ENCODE measurements around the gene GPRASP2.

GRCh38 chrX:102694749-102695148, 17.5 kb upstream of the GPRASP2 start:
- TF ChIP-seq, protein P1, sequence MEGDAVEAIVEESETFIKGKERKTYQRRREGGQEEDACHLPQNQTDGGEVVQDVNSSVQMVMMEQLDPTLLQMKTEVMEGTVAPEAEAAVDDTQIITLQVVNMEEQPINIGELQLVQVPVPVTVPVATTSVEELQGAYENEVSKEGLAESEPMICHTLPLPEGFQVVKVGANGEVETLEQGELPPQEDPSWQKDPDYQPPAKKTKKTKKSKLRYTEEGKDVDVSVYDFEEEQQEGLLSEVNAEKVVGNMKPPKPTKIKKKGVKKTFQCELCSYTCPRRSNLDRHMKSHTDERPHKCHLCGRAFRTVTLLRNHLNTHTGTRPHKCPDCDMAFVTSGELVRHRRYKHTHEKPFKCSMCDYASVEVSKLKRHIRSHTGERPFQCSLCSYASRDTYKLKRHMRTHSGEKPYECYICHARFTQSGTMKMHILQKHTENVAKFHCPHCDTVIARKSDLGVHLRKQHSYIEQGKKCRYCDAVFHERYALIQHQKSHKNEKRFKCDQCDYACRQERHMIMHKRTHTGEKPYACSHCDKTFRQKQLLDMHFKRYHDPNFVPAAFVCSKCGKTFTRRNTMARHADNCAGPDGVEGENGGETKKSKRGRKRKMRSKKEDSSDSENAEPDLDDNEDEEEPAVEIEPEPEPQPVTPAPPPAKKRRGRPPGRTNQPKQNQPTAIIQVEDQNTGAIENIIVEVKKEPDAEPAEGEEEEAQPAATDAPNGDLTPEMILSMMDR (IDR thresholded peaks at IDR 0.05) = no peak
- no peak for TF ChIP-seq TCF7L2 (IDR thresholded peaks at IDR 0.05; ENCODE audit: low read depth, low read length)

All from Panc1 (cell line).